ENCODE results near the gene BCL11A. TPM values are rescaled to one million over a fixed set of nuclear protein-coding genes. Genes with fewer than 3 reads are reported as not detected.

BCL11A gene
- total RNA-seq, 1 donor from 2014 or later, result 10.7 TPM

DNA sequence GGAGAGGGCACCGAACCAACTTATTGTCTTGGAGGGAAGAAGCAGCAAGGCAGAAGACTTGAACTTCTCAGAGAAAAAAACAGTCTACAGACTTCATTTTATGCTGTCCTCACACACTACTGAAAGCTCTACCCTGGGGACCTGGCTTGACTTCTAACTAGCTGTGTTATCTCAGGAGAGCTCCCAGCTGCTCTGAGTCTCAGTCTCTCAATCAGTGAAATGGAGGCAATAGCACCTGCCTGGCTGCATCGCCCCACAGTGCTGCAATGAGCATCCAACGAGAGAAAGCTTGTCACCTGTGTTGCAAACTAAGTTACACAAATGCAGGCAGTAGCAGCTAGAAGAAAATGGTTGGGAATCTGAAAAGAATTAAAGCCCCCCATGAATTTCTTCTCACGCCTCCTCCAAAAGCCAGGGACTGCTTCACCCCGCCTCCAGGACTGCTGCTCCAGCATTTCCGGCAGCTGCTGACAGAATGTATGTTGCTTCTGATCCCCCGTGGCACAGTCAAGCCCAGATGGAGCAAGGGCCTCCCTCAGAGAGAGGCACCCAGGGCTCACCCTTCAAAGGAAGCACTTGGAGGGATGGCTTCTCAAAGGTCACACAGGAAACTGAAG is 116.3 kb downstream of the BCL11A start:
- TF ChIP-seq, protein P1, sequence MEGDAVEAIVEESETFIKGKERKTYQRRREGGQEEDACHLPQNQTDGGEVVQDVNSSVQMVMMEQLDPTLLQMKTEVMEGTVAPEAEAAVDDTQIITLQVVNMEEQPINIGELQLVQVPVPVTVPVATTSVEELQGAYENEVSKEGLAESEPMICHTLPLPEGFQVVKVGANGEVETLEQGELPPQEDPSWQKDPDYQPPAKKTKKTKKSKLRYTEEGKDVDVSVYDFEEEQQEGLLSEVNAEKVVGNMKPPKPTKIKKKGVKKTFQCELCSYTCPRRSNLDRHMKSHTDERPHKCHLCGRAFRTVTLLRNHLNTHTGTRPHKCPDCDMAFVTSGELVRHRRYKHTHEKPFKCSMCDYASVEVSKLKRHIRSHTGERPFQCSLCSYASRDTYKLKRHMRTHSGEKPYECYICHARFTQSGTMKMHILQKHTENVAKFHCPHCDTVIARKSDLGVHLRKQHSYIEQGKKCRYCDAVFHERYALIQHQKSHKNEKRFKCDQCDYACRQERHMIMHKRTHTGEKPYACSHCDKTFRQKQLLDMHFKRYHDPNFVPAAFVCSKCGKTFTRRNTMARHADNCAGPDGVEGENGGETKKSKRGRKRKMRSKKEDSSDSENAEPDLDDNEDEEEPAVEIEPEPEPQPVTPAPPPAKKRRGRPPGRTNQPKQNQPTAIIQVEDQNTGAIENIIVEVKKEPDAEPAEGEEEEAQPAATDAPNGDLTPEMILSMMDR (IDR thresholded peaks at IDR 0.05), result no peak
- DNase-seq (ENCODE audit: extremely low spot score, unreplicated experiment), result no peak
- no peak overlapping the region for H3K27ac Mint-ChIP-seq (ENCODE audit: unreplicated experiment)

DNA sequence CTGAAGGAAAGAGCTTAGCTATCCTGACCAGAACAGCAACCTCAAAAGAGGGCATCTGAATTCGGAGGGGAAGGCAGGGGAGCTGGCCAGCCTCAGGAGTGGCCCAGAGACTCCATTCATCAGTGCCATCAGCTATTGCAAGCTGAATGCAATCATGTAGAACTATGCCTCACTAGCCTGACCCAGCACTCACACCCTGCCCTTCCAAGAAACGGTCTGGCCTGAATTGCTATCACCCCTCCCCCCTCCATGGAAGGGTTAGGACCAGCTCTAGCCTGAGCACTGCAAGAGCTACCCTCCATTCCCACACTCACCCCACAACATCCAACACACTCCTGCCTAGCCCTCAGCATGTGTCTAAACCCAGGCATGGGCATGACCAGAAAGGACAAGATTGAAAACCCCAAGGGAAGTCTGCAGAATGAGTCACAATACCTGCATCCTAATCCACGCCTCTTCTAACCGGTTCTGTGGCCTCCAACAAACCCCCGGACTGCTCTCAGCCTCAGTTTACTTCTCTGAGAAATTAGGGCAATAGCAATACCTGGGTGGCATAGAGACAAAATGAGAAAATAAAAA is 120.3 kb downstream of the BCL11A start:
- Mint-ChIP-seq H3K9me3 (ENCODE audit: unreplicated experiment) (no peaks in the 10 kb centered on the region), H3K27me3 (ENCODE audit: unreplicated experiment) (no peaks in the 10 kb centered on the region), H3K4me3 (ENCODE audit: unreplicated experiment) (no peak overlapping the region), H3K27ac (ENCODE audit: unreplicated experiment) (no peak overlapping the region), H3K36me3 (ENCODE audit: unreplicated experiment) (no peaks in the 10 kb centered on the region), H3K4me1 (ENCODE audit: unreplicated experiment) (peaks cover 12% of the 10 kb centered on the region)
- TF ChIP-seq, protein P1 (IDR thresholded peaks at IDR 0.05), result no peak
- no peak for DNase-seq (ENCODE audit: extremely low spot score, unreplicated experiment)

More for the DNA sequence above, 116.3 kb downstream of the BCL11A start:
- peaks cover 17% of the 10 kb centered on the region for H3K4me1 Mint-ChIP-seq (ENCODE audit: unreplicated experiment)
- no peaks in the 10 kb centered on the region for H3K27me3 Mint-ChIP-seq (ENCODE audit: unreplicated experiment)
- no peak overlapping the region for H3K4me3 Mint-ChIP-seq (ENCODE audit: unreplicated experiment)
- no peaks in the 10 kb centered on the region for H3K36me3 Mint-ChIP-seq (ENCODE audit: unreplicated experiment)
- no peaks in the 10 kb centered on the region for H3K9me3 Mint-ChIP-seq (ENCODE audit: unreplicated experiment)

DNA sequence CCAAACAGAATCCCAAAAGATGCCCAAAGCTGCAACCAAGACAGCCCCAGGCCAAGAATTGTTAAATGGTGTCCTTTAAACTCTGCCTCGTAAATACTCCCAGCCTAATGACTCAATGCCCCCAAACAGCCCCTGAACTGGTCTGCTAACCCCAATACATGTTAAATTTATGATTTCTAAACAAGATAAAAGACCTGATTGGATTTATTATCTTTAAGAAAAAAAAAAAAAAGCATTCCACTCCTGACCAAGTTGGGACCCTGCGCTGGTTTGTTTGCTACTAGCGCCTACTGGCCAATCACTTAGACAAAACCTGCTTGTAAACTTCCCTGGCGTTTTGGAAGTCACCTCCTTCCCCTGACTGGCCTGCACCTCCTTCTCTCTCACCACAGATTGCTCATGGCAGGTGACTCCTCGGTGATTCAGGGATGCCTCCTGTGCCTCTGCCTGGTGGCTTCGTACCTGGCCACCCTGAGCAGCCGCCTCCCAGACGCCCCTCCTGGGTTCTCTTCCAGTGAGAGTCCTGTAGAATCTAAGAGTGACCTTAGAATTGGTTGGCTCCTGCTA is 121.3 kb downstream of the BCL11A start:
- H3K36me3 Mint-ChIP-seq (ENCODE audit: unreplicated experiment), result no peaks in the 10 kb centered on the region
- H3K4me1 Mint-ChIP-seq (ENCODE audit: unreplicated experiment), result peaks cover 6% of the 10 kb centered on the region
- H3K9me3 Mint-ChIP-seq (ENCODE audit: unreplicated experiment), result no peaks in the 10 kb centered on the region
- DNase-seq (ENCODE audit: extremely low spot score, unreplicated experiment), result no peak
- no peaks in the 10 kb centered on the region for H3K27me3 Mint-ChIP-seq (ENCODE audit: unreplicated experiment)
- H3K4me3 Mint-ChIP-seq (ENCODE audit: unreplicated experiment), result no peak overlapping the region
- H3K27ac Mint-ChIP-seq (ENCODE audit: unreplicated experiment), result no peak overlapping the region
- TF ChIP-seq, protein P1 (IDR thresholded peaks at IDR 0.05), result no peak

DNA sequence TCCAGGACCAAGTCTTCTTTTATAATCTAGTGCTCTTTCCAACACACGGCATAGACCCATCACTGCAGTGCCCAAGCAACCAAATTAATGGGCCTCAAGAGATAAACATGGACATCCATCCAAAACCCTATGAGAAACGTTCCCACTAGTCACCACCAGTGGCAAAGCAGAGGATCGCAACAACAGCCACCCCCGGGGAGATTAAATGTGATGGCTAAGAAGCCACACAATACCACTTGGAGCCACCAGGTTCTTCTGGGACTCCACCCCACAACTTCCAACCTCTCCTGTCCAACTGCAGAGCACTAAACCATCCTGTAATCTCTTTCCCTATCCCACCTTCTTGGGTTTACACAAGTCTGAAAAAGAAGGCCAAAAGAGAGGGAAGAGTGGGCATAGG is 123.8 kb downstream of the BCL11A start:
- Mint-ChIP-seq H3K9me3 (ENCODE audit: unreplicated experiment) (no peaks in the 10 kb centered on the region), H3K27me3 (ENCODE audit: unreplicated experiment) (no peaks in the 10 kb centered on the region), H3K36me3 (ENCODE audit: unreplicated experiment) (no peaks in the 10 kb centered on the region), H3K4me3 (ENCODE audit: unreplicated experiment) (no peak overlapping the region), H3K4me1 (ENCODE audit: unreplicated experiment) (no peaks in the 10 kb centered on the region), H3K27ac (ENCODE audit: unreplicated experiment) (no peak overlapping the region)
- DNase-seq (ENCODE audit: extremely low spot score, unreplicated experiment), result no peak
- TF ChIP-seq, protein P1 (IDR thresholded peaks at IDR 0.05), result no peak

DNA sequence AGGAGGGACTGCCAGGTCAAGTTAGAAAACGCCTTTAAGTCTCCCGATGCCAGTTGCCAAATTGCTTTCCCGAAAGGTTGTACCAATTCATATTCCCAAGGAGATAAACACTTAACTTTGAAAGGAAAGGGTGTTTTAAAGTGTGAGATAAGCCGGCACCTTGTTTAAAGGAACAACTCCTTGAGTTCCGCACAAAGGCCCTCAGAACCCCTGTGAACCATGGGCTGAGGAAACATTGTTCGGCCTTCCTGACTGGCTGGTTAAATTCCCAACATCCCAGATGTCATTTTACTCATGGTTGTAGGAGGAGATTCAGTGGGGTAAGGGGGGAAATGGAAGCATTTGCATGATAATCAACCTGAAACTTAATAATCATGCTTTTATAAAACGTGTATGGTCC is 126.6 kb downstream of the BCL11A start:
- no peak overlapping the region for H3K27ac Mint-ChIP-seq (ENCODE audit: unreplicated experiment)
- H3K4me1 Mint-ChIP-seq (ENCODE audit: unreplicated experiment), result no peaks in the 10 kb centered on the region
- DNase-seq (ENCODE audit: extremely low spot score, unreplicated experiment), result no peak
- H3K9me3 Mint-ChIP-seq (ENCODE audit: unreplicated experiment), result no peaks in the 10 kb centered on the region
- TF ChIP-seq, protein P1 (IDR thresholded peaks at IDR 0.05), result no peak
- H3K36me3 Mint-ChIP-seq (ENCODE audit: unreplicated experiment), result no peaks in the 10 kb centered on the region
- H3K27me3 Mint-ChIP-seq (ENCODE audit: unreplicated experiment), result no peaks in the 10 kb centered on the region
- no peak overlapping the region for H3K4me3 Mint-ChIP-seq (ENCODE audit: unreplicated experiment)

Data from osteocyte (in vitro differentiated cells).